Occipital lobe (tissue), 2 donors: Measurements from ENCODE around the gene COPS6. TPM values are rescaled to one million over a fixed set of nuclear protein-coding genes. Genes with fewer than 3 reads are reported as not detected.

Source experiments
- DNase-seq: peaks from one replicate; lab custom pipeline; 2025; lab: John Stamatoyannopoulos, UW
- total RNA-seq: library from RNA; depleted of rRNA; stranded (reverse); fragments of >200 nt; gene quantifications from one replicate; pipeline ENCODE4 v1.2.3, GENCODE V29; 2014

Gene COPS6
- total RNA-seq, 1 donor from 2014 or later = 25.9 TPM

- peak; percentile 52 for DNase-seq
Observed at GRCh38 chr7:100079024-100079560, 9.7 kb upstream of the COPS6 start.

- DNase-seq = no peak
Observed at GRCh38 chr7:100080907-100081534, 7.7 kb upstream of the COPS6 start.

GRCh38 chr7:100081535-100082102, 7.2 kb upstream of the COPS6 start, which contains the start of gene ZNF3:
Gene ZNF3, minus strand, starts transcription at chr7:100081723. Its CDS starts 4,366 bp downstream, at chr7:100077357.
- DNase-seq = peak; percentile 98

GRCh38 chr7:100082978-100083377, 5.8 kb upstream of the COPS6 start:
- DNase-seq = no peak

- no peak for DNase-seq
Observed at GRCh38 chr7:100085515-100085914, 3.3 kb upstream of the COPS6 start.

- no peak for DNase-seq
Observed at GRCh38 chr7:100087055-100087750, 1.6 kb upstream of the COPS6 start.

- DNase-seq = no peak
Observed at GRCh38 chr7:100088095-100088620, 611 bp upstream of the COPS6 start.

- no peak for DNase-seq
Observed at GRCh38 chr7:100089458-100090196, 858 bp downstream of the COPS6 start.

- DNase-seq = no peak
Observed at GRCh38 chr7:100090527-100091410, 2.0 kb downstream of the COPS6 start.

GRCh38 chr7:100091411-100092181, 2.8 kb downstream of the COPS6 start:
- DNase-seq = no peak

GRCh38 chr7:100093054-100093453, 4.3 kb downstream of the COPS6 start:
- DNase-seq = no peak

GRCh38 chr7:100093498-100093897, 4.7 kb downstream of the COPS6 start:
- no peak for DNase-seq

GRCh38 chr7:100093925-100094486, 5.2 kb downstream of the COPS6 start:
- DNase-seq = no peak

- no peak for DNase-seq
Observed at GRCh38 chr7:100095289-100095688, 6.5 kb downstream of the COPS6 start.

- no peak for DNase-seq
Observed at GRCh38 chr7:100095704-100096103, 6.9 kb downstream of the COPS6 start.

- DNase-seq = no peak
Observed at GRCh38 chr7:100098913-100099312, 10.1 kb downstream of the COPS6 start.

GRCh38 chr7:100099452-100099851, 10.7 kb downstream of the COPS6 start:
- DNase-seq = no peak

GRCh38 chr7:100100420-100101015, 11.7 kb downstream of the COPS6 start:
- peak; percentile 87 for DNase-seq
